Myocyte (in vitro differentiated cells): ENCODE measurements around the gene ZNHIT2. TPM values are rescaled to one million over a fixed set of nuclear protein-coding genes. Genes with fewer than 3 reads are reported as not detected.

ENCODE experiments used
- DNase-seq: peaks from one replicate; pipeline ENCODE4 v3.0.0-alpha.2; 2012; ENCODE audit warnings: low read depth
- microRNA-seq: library from miRNA; unstranded; fragments of <30 nt; microRNA quantifications from one replicate; pipeline ENCODE4, GENCODE V29; 2016
- total RNA-seq: library from RNA; depleted of rRNA; stranded (reverse); fragments of >200 nt; gene quantifications from 2 replicates; pipeline ENCODE4 v1.2.3, GENCODE V29; 2014

ZNHIT2 gene
- total RNA-seq, 1 donor from 2014 or later, result 13.4 TPM

DNA sequence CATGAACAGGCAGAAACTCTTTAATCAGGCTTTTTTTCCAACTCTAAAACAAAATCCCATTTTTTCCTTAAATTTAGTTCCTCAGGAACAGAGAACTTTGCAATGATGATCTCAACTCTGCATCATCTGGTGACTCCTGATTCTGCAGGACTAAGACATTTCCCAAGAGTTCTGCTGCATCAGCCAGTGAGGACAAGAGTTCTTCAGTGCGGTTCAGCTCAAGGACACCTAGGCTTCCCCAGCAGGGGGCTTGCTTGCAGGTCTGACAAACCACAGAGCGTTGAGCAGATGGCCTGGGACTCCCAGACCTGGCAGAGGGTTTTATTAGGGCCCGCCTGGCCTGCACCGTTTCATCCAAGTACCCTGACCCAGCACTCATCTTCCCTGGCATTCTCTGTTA, 40.0 kb downstream of the ZNHIT2 start:
- no peak for DNase-seq

DNA sequence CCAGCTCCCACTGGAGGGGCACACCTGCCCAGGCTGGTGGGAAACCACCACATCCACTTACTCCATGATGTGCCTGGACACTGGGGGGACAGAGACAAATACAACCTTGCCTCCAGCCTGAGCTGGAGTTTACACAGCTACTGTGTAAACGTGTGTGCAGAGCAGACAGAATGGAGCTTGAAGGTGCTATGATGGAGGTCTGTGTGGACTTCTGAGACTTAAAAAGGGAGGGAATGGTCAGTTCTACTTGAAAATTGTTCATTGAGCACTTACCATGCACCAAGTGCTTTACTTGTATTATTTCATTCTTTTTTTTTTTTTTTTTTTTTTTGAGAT, 44.9 kb downstream of the ZNHIT2 start:
- no peak for DNase-seq

DNA sequence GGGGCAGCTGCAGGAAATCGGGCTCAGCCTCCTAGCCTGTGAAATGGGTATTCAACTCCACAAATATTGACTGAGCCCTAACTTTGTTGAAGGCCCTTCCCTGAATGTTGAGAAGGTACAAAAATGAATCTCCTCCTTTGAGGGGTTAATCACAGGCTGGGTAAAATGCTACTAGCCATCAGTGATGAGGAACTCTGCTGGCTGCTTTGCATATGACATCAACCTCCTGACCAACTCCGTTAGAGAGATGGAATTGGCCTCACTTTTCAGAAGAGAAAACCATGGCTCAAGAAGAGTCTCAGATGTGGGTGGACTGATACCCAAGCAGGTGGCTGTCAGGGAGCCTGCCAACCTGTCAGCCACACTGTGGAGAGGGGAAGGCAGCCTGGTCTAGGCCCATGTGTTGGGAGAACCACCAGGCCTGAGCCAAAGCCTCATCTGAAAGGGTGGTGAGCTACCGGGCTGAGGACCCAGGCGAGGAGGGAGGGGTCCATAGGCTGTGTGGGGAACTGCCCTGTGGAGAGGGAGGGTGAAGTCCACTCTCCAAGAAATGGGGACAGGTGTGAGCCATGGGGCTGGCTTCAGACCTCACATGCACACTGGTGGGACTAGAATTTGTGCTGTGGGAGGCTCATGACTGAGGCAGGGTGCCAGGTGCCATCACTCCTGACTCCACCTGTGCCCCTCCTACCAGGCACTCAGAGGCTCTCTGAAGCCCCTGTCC, 45.4 kb downstream of the ZNHIT2 start:
- no peak for DNase-seq

DNA sequence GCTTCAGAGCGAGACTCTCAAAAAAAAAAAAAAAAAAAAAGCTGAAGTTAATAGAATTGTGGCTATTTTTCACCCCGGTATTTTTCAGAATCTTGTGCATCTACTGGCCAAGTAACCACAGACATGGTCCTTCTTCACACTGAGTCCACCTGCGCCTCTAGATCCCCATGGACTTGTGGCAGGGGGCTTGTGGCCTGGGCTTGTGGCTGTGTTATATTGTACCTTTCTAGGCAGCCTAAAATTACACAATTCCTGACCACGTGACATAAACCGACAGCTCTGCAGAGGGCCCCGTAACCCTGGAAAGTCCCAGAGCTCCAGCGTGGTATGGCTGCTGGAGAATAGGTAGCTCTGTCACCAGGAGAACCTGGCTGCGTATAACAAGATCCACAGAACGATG, 48.3 kb downstream of the ZNHIT2 start:
- no peak for DNase-seq

DNA sequence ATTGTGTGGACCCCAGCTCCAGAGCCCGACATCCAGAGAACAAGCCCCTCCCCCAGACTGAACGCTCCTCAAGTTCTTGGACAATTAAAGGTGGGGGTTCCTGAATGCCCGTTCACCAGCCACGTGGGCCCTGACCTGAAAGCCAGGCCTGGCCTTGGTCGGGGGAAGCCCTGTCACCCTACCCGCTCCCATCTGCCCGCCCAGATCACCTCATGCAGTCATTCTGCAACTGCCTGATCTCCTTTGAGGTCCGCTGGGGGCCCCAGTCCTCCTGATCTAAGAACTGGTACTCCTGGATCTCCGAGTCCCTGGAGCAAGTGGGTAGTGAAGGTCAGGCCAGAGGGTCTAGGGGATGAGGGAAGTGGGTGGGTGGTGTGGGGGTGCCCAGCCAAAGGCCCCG, 50.1 kb downstream of the ZNHIT2 start:
- no peak for DNase-seq

DNA sequence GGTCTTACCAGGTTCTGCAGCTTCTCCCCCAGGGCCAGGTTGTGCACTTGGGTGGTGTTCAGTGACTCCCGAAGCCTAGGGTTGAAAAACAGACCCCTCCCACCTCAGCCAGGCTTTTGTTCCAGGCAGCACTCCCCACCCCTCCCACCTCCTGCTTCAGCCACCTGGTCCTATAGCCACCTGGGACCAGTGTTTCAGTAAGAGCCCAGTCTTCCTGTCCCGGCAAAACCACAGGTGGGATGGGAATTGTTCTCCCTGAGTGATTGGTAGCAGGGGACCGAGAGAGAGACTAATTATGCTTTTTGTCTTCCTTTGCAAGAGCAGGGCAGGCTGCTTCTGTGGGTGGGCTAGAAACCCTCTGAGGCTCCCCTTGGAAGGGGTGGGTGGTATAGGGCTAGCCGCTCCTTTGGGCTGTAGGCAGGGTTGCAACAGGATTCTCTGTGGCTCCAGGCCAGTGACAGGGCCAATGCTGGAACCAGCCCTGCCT, 50.7 kb downstream of the ZNHIT2 start:
- no peak for DNase-seq

Small RNA genes within 50 kb of the gene (microRNA-seq; reads per million reads assigned to microRNA genes)
- gene MIR6751, result not detected

Other genes starting within 250 kb of the ZNHIT2 start
- gene EHD1, start 239.1 kb downstream of the ZNHIT2 start, total RNA-seq, result 58.0 and 60.4 TPM in 2 replicates
- gene ATG2A, start 200.5 kb downstream of the ZNHIT2 start, total RNA-seq, result 14.1 and 20.4 TPM in 2 replicates
- 32.1 and 39.0 TPM in 2 replicates for gene PPP2R5B, start 193.0 kb downstream of the ZNHIT2 start, total RNA-seq
- not detected in 2 replicates for gene GPHA2, start 181.8 kb downstream of the ZNHIT2 start, total RNA-seq
- not detected in 2 replicates for gene MAJIN, start 145.6 kb downstream of the ZNHIT2 start, total RNA-seq
- 0.21 and 1.2 TPM in 2 replicates for gene BATF2, start 120.7 kb downstream of the ZNHIT2 start, total RNA-seq
- gene ARL2, start 103.5 kb downstream of the ZNHIT2 start, total RNA-seq, result 134 TPM in 2 replicates
- gene SNX15, start 90.3 kb downstream of the ZNHIT2 start, total RNA-seq, result 12.5 and 21.3 TPM in 2 replicates
- gene SAC3D1, start 76.5 kb downstream of the ZNHIT2 start, total RNA-seq, result 20.4 and 32.5 TPM in 2 replicates
- gene NAALADL1, start 59.1 kb downstream of the ZNHIT2 start, total RNA-seq, result not detected in 2 replicates
- gene CDCA5, start 33.7 kb downstream of the ZNHIT2 start, total RNA-seq, result 0.75 and 1.8 TPM in 2 replicates
- 39.8 and 48.1 TPM in 2 replicates for gene ZFPL1, start 33.5 kb downstream of the ZNHIT2 start, total RNA-seq
- gene VPS51, start 21.5 kb downstream of the ZNHIT2 start, total RNA-seq, result 158 and 214 TPM in 2 replicates
- 17.3 and 30.3 TPM in 2 replicates for gene TM7SF2, start 5.8 kb downstream of the ZNHIT2 start, total RNA-seq
- 163 and 184 TPM in 2 replicates for gene FAU, start 4.4 kb upstream of the ZNHIT2 start, total RNA-seq
- gene MRPL49, start 4.6 kb upstream of the ZNHIT2 start, total RNA-seq, result 37.6 and 44.2 TPM in 2 replicates
- 25.1 and 29.2 TPM in 2 replicates for gene SYVN1, start 16.8 kb upstream of the ZNHIT2 start, total RNA-seq
- not detected in 2 replicates for gene SPDYC, start 52.5 kb upstream of the ZNHIT2 start, total RNA-seq
- 130 and 149 TPM in 2 replicates for gene CAPN1, start 64.2 kb upstream of the ZNHIT2 start, total RNA-seq
- 3.2 and 4.5 TPM in 2 replicates for gene POLA2, start 144.3 kb upstream of the ZNHIT2 start, total RNA-seq
- gene CDC42EP2, start 197.2 kb upstream of the ZNHIT2 start, total RNA-seq, result 45.1 and 47.2 TPM in 2 replicates
- 35.0 and 37.1 TPM in 2 replicates for gene DPF2, start 216.2 kb upstream of the ZNHIT2 start, total RNA-seq
- gene TIGD3, start 237.1 kb upstream of the ZNHIT2 start, total RNA-seq, result 0.72 and 0.73 TPM in 2 replicates